K562 (cell line): ENCODE measurements around the gene GRIN2D. TPM values are rescaled to one million over a fixed set of nuclear protein-coding genes. Genes with fewer than 3 reads are reported as not detected.

Experiments used
- ELK3 ChIP-seq: fragments of 450-650 bp; formaldehyde crosslinking; IDR thresholded peaks from 2 replicates; pipeline ENCODE4 v1.4.0; 2020; ENCODE audit warnings: mild to moderate bottlenecking
- FOXA3 ChIP-seq, 2 experiments: fragments of 450-650 bp in 1 of 2; sonication (generic) in 1 of 2; formaldehyde crosslinking; IDR thresholded peaks in 1 of 2; conservative IDR thresholded peaks in 1 of 2; 2 replicates each; pipeline versions ENCODE4 v1.4.0 to v1.8.0; 2020 to 2022; ENCODE audit warnings: mild to moderate bottlenecking in 2 of 2, missing genetic modification reagents in 1 of 2
- NKRF ChIP-seq: fragments of 450-650 bp; IDR thresholded peaks from 2 replicates; pipeline ENCODE4 v1.6.1; 2016; ENCODE audit warnings: borderline replicate concordance
- PML ChIP-seq: IDR thresholded peaks from 2 replicates; pipeline ENCODE4 v1.6.1; 2012; ENCODE audit warnings: low read length, inconsistent platforms
- polyA plus RNA-seq, 8 experiments: library from polyadenylated mRNA; depleted of rRNA in 4 of 8; stranded (reverse) in 5 of 8; unstranded in 3 of 8; fragments of >200 nt; fragmentation: Nextera tagmentation in 2 of 8; fragmentation: Illumina TruSeq in 1 of 8; extraction: Ambion mirVana in 2 of 8; extraction: Trizol in 1 of 8; gene quantifications; 2 replicates each; pipeline versions ENCODE4 v1.2.1 to v1.2.3, GENCODE V29; 2011 to 2014; ENCODE audit warnings: inconsistent platforms in 1 of 8, missing spikeins in 1 of 8
- total RNA-seq, 7 experiments: library from RNA; depleted of rRNA in 6 of 7; stranded (reverse); fragments of >200 nt in 6 of 7; fragmentation: Illumina TruSeq in 2 of 7; extraction: Trizol in 2 of 7; gene quantifications; 2 replicates each; pipeline versions ENCODE4 v1.2.1 to v1.2.3, GENCODE V29; 2011 to 2021; ENCODE audit warnings: low replicate concordance in 1 of 7
- TF ChIP-seq, protein P1 (sequence below): fragments of 450-650 bp; IDR thresholded peaks from 2 replicates; pipeline ENCODE4 v1.6.1; 2016

Gene GRIN2D
- total and polyA plus RNA-seq, 9 of the 15 experiments (the other 6 are each of a cell fraction or from before 2014, with no cell fraction given) = 0.32 to 31.5 (median 1.8) TPM

GRCh38 chr19:48403606-48404005 is 10.1 kb downstream of the GRIN2D start (continued):
- TF ChIP-seq ELK3 (CRISPR knock-in tag) (no peak), FOXA3 (CRISPR knock-in tag; conservative IDR thresholded peaks at IDR 0.05 in 1 of 2, IDR thresholded peaks at IDR 0.05 in 1 of 2) (no peak), NKRF (no peak), PML (no peak)
- TF ChIP-seq, protein P1, sequence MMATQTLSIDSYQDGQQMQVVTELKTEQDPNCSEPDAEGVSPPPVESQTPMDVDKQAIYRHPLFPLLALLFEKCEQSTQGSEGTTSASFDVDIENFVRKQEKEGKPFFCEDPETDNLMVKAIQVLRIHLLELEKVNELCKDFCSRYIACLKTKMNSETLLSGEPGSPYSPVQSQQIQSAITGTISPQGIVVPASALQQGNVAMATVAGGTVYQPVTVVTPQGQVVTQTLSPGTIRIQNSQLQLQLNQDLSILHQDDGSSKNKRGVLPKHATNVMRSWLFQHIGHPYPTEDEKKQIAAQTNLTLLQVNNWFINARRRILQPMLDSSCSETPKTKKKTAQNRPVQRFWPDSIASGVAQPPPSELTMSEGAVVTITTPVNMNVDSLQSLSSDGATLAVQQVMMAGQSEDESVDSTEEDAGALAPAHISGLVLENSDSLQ = peak; percentile 6; the same call in 1 of the 2 replicates
